Activated CD8-positive, alpha-beta T cell treated with anti-CD3 and anti-CD28 coated beads for 36 hours (primary cell): ENCODE measurements around the gene NTSR1. TPM values are rescaled to one million over a fixed set of nuclear protein-coding genes. Genes with fewer than 3 reads are reported as not detected.
A peak's percentile ranks its signal among the peaks of the same experiment; 100 is the strongest.

Experiments
- ATAC-seq: fragments of 200-7000 bp; cut with Tn5 transposase; one replicate; pipeline ENCODE4 v1.10.0; 2021; ENCODE audit warnings: mild to moderate bottlenecking, moderate library complexity
- CTCF ChIA-PET: fragments of 350-600 bp; sonication (Branson Sonifier 250); formaldehyde crosslinking; loops from one replicate; lab custom pipeline; 2021; ENCODE audit warnings: antibody characterized with exemption; lab: Charles Lee
- POLR2A ChIA-PET: fragments of 350-600 bp; sonication (Branson Sonifier 250); formaldehyde crosslinking; loops from one replicate; lab custom pipeline; 2021; ENCODE audit warnings: antibody characterized with exemption; lab: Charles Lee
- DNase-seq: peaks from one replicate; pipeline ENCODE4 v3.0.0-alpha.2; 2020
- H3K27ac Mint-ChIP-seq: one replicate; pipeline ENCODE4 v1.8.0; 2021; ENCODE audit warnings: mild to moderate bottlenecking, mixed read lengths
- H3K27me3 Mint-ChIP-seq: one replicate; pipeline ENCODE4 v1.8.0; 2021; ENCODE audit warnings: mixed read lengths
- H3K36me3 Mint-ChIP-seq: one replicate; pipeline ENCODE4 v1.8.0; 2021; ENCODE audit warnings: low read depth, mixed read lengths
- H3K4me1 Mint-ChIP-seq: one replicate; pipeline ENCODE4 v1.8.0; 2021; ENCODE audit warnings: low read depth, mixed read lengths
- H3K4me3 Mint-ChIP-seq: one replicate; pipeline ENCODE4 v1.8.0; 2021; ENCODE audit warnings: mild to moderate bottlenecking, moderate library complexity, mixed read lengths
- H3K9me3 Mint-ChIP-seq: one replicate; pipeline ENCODE4 v1.8.0; 2021; ENCODE audit warnings: mixed read lengths
- CTCF ChIP-seq: fragments of 200-600 bp; IDR thresholded peaks from one replicate; pipeline ENCODE4 v1.8.0; 2022; ENCODE audit warnings: antibody characterized with exemption, mild to moderate bottlenecking
- intact Hi-C: fragments of 100-400 bp; cut with micrococcal nuclease; formaldehyde crosslinking; loops from one replicate; pipeline ENCODE4 v1.10.0; 2022
- total RNA-seq, 2 experiments: library from RNA; stranded (reverse); gene quantifications; one replicate each; pipeline ENCODE4 v1.2.3, GENCODE V29; 2021

The NTSR1 gene
- total RNA-seq, 2 experiments from 2014 or later: not detected

GRCh38 chr20:62735331-62735821, 26.7 kb downstream of the NTSR1 start:
- peaks cover 17% of the 10 kb centered on the region for H3K4me1 Mint-ChIP-seq
- CTCF ChIA-PET: no interaction called here

GRCh38 chr20:62736026-62736406, 27.4 kb downstream of the NTSR1 start:
- TF ChIP-seq CTCF: no peak
- Mint-ChIP-seq H3K27ac (no peak overlapping the region), H3K36me3 (no peaks in the 10 kb centered on the region), H3K4me1 (peaks cover 21% of the 10 kb centered on the region), H3K9me3 (no peaks in the 10 kb centered on the region), H3K27me3 (peaks cover 3% of the 10 kb centered on the region), H3K4me3 (no peak overlapping the region)
- ATAC-seq: no peak
- intact Hi-C loops: no loop called here
- ChIA-PET POLR2A (no interaction called here), CTCF (no interaction called here)
- no peak for DNase-seq

More at GRCh38 chr20:62735331-62735821, 26.7 kb downstream of the NTSR1 start:
- H3K9me3 Mint-ChIP-seq: no peaks in the 10 kb centered on the region
- DNase-seq (peak; percentile 36), ATAC-seq (peak; percentile 6)
- no peaks in the 10 kb centered on the region for H3K36me3 Mint-ChIP-seq
- intact Hi-C loops: no loop called here
- POLR2A ChIA-PET: no interaction called here
- H3K27ac Mint-ChIP-seq: no peak overlapping the region
- TF ChIP-seq CTCF: no peak
- H3K4me3 Mint-ChIP-seq: no peak overlapping the region
- peaks cover 3% of the 10 kb centered on the region for H3K27me3 Mint-ChIP-seq

GRCh38 chr20:62736407-62737071, 27.9 kb downstream of the NTSR1 start:
- Mint-ChIP-seq H3K9me3 (no peaks in the 10 kb centered on the region), H3K36me3 (no peaks in the 10 kb centered on the region), H3K27ac (no peak overlapping the region), H3K4me3 (no peak overlapping the region), H3K4me1 (peaks cover 26% of the 10 kb centered on the region), H3K27me3 (peaks cover 3% of the 10 kb centered on the region)
- intact Hi-C loops: no loop called here
- CTCF ChIA-PET: no interaction called here
- ATAC-seq (no peak), DNase-seq (no peak)
- no peak for TF ChIP-seq CTCF
- POLR2A ChIA-PET: no interaction called here

- no peak overlapping the region for H3K27ac Mint-ChIP-seq
- CTCF ChIA-PET: no interaction called here
- no peaks in the 10 kb centered on the region for H3K36me3 Mint-ChIP-seq
- ATAC-seq (no peak), DNase-seq (no peak)
- H3K4me3 Mint-ChIP-seq: no peak overlapping the region
- POLR2A ChIA-PET: no interaction called here
- peaks cover 3% of the 10 kb centered on the region for H3K27me3 Mint-ChIP-seq
- TF ChIP-seq CTCF: no peak
- H3K9me3 Mint-ChIP-seq: no peaks in the 10 kb centered on the region
- intact Hi-C loops: no loop called here
- peaks cover 32% of the 10 kb centered on the region for H3K4me1 Mint-ChIP-seq
Observed at GRCh38 chr20:62737271-62737811, 28.7 kb downstream of the NTSR1 start.
